C4-2B (cell line): ENCODE results near the gene RASGEF1C.

Experiments
- H3K27ac ChIP-seq: fragments of 450-650 bp; 2 replicates; pipeline ENCODE4 v1.5.1; 2017
- ZFX ChIP-seq: fragments of 450-650 bp; IDR thresholded peaks from 2 replicates; pipeline ENCODE4 v1.6.1; 2017
- TF ChIP-seq, protein P1 (sequence below): fragments of 450-650 bp; conservative IDR thresholded peaks from 2 replicates; pipeline ENCODE4 v1.5.1; 2017; ENCODE audit warnings: mild to moderate bottlenecking

The RASGEF1C gene

DNA sequence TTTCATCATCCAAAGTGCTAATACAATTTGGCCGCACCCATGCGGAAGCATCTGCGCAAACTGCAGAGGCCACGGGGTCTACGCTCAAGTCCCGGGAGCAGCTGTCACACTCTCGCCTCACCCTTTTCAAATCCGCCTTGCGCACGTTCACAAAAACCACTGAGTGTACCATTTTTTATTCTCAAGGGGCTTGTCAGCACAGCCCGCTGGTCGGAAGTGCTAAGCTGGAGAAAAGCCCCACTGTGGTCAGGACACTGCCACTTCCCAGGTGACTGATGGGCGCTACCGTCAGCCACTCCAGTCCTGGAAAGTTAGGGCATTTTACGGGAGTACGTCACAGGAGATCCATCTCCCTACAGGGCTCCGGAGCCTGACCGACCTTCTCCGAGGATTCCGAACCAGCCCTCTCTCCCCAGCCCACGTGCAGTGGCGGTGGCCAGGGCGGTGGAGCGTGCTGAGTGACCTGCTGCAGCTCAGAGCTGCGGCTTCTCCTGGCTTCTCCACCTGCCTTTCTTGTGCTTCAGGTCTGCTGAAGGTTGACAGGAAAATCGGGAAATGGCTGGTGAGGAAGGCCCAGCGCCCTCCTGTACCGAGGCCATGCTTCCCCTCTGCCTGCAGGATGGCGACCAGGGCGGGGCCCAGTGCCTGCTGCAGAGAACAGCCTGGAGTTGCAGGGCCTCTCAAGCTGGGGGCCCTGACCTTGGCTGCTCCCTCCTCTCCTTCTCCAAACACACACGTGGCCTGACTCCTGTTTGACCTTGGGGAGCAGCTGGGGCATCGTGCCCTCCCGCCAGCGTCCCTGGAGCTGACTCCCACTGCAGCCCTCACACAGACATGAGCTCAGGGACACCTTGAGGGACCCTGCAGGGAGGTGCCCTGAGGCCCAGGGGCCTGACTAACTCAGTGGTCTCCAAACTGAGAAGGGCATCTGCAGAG lies 14.3 kb downstream of the RASGEF1C start:
- no peak overlapping the region for H3K27ac ChIP-seq
- TF ChIP-seq ZFX: no peak
- TF ChIP-seq, protein P1, sequence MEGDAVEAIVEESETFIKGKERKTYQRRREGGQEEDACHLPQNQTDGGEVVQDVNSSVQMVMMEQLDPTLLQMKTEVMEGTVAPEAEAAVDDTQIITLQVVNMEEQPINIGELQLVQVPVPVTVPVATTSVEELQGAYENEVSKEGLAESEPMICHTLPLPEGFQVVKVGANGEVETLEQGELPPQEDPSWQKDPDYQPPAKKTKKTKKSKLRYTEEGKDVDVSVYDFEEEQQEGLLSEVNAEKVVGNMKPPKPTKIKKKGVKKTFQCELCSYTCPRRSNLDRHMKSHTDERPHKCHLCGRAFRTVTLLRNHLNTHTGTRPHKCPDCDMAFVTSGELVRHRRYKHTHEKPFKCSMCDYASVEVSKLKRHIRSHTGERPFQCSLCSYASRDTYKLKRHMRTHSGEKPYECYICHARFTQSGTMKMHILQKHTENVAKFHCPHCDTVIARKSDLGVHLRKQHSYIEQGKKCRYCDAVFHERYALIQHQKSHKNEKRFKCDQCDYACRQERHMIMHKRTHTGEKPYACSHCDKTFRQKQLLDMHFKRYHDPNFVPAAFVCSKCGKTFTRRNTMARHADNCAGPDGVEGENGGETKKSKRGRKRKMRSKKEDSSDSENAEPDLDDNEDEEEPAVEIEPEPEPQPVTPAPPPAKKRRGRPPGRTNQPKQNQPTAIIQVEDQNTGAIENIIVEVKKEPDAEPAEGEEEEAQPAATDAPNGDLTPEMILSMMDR: no peak

- H3K27ac ChIP-seq: no peak overlapping the region
- TF ChIP-seq, protein P1: no peak
- TF ChIP-seq ZFX: no peak
These were observed 15.1 kb downstream of the RASGEF1C start for GRCh38 chr5:180193749-180194375.

DNA sequence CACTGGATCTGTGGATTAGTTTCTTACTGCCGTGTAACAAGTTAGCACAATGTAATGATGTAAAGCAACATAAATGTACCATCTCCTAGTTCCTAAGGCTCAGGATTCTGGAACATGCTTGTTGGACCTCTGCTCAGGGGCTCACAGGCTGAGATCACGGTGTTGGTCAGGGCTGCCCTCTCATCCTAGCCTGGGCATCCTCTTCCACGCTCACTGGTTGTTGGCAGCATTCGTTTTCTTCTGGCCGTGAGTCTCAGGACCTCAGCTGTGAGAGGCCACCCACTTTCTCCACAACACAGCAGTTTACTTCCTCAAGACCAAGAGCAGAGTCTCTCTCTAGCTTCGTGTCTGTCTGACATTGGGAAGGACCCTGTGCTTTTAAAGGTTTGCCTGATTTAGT lies 17.3 kb downstream of the RASGEF1C start:
- TF ChIP-seq ZFX: no peak
- TF ChIP-seq, protein P1: no peak

DNA sequence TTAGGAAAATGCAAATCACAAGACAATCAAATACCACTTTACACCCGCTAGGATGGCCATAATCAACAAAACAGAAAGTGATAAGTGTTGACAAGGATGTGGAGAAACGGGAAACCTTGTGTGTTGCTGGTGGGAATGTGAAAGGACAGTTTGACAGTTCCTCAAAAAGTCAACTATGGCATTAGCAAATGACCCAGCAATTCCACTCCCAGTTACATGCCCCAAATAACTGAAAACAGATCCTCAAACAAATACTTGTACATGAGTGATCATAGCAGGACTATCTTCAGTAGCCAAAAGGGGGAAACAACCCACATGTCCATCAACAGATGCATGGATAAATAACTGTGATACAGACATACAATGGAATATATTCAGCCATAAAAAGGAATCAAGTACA lies 21.2 kb downstream of the RASGEF1C start:
- TF ChIP-seq, protein P1: no peak
- TF ChIP-seq ZFX: no peak
- H3K27ac ChIP-seq: no peak overlapping the region

More for the DNA sequence above, 17.3 kb downstream of the RASGEF1C start:
- H3K27ac ChIP-seq: no peak overlapping the region

DNA sequence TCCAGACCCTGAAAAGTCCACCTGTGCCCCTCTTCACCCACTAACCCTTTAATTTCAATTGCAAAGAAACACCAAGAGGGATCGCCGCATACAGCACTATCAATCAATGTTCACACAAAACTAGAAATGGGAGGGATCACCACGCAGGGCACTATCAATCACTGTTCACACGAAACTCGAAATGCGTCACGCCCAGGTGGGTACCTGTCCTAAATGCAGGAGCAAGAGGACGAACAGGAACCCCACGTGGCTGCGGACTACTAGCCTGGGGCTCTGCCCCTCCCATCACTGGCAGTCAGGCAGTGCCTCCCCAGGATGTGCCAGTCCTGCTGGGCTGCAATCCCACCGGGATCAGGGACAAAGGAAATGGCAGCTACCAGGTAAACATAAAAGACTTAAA lies 28.2 kb downstream of the RASGEF1C start:
- no peak for TF ChIP-seq ZFX
- TF ChIP-seq, protein P1: no peak
- H3K27ac ChIP-seq: no peak overlapping the region

DNA sequence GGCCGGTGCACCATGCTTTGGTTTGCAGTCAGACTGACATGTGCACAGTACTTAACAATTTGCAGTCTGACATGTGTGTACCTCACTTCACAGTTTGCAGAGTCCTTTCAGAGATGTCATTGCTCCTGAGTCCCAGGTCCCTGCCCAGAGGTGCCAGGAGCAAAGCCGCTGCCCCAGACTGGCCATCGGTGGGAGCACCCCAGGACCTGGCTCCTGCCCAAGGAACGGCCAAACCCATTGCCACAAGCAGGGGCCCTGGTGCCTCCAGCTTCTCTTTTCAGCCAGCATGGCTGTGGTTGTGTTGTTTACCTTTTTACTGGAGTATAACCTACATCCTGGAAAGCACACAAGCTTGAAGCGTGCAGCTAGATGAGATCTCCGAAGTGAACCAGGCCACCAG lies 28.6 kb downstream of the RASGEF1C start:
- H3K27ac ChIP-seq: no peak overlapping the region
- TF ChIP-seq ZFX: no peak
- TF ChIP-seq, protein P1: no peak
